Fibroblast of the conjunctiva (primary cell): ENCODE measurements around the gene ARHGDIB.

Experiments
- DNase-seq: peaks from one replicate; pipeline ENCODE4 v3.0.0-alpha.2; 2010; ENCODE audit warnings: low read depth

Gene ARHGDIB

DNA sequence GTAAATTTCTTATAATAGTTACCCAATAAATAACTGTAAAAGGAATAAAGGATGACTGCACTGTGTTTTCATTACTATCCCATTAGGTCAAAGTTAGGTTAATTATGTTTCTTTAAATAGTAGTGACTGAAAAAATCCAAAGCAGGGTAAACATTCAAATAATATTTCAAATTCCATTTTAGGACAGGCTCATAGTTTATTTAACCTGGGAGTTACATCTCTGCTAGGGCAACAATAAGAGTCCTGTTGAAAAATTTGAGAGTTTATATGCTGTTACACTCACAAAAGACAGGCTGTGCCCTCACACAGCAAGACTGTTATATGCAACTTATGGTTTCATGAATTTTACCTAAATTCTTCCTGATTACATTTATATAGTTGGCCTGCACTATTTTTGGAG lies 31.1 kb downstream of the ARHGDIB start:
- DNase-seq = no peak

DNA sequence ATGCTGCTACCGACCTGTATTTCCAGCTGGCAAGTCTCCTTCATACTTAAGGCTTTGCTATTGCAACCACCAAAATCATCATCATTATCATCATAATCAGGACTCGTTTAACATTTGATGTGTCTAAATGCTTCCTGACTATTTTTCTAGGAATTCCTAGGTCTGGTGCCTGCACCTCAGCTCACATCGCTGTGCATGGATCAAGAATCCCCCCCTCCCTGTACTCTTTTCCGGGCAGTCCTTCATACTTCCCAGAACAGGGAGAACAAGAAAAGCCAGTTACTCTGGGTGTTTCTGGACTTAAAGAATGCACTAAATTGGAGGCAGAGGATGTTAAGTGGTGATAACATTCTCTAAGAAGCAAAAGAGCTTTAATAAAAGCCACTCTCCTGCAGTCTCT lies 32.5 kb downstream of the ARHGDIB start:
- no peak for DNase-seq

DNA sequence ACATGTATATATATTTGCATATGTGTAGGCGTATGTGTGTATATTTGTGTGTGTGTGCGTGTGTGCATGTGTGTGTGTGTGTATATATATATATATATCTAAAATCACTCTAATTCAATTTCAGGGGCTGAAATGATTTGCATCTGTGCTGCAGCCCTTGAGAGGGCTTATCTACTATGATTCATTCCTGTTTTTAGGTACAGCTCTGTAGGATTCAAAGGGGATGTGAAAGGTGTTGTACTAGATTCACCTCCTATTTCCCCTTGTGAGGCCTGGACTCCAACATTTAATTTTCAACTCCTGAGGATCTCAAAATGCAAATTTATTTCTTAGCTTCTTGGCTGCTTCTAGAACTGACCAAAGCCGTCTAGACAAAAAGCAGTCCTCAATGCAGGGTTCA lies 34.1 kb downstream of the ARHGDIB start:
- no peak for DNase-seq

DNA sequence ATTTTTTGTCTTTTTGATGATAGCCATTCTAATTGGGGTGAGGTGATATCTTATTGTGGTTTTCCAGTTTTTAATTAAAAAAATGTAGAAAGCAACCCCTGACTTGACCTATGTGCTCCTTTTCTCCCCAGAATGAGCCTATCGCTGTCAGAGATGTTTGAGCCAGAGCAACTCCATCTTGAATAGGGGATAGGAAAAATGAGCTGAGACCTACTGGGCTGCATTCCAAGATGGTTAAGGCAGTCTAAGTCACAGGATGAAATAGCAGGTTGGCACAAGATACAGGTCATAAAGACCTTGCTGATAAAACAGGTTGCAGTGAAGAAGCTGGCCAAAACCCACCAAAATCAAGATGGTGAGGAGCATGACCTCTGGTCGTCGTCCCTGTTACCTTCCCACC lies 36.9 kb downstream of the ARHGDIB start:
- DNase-seq = no peak

DNA sequence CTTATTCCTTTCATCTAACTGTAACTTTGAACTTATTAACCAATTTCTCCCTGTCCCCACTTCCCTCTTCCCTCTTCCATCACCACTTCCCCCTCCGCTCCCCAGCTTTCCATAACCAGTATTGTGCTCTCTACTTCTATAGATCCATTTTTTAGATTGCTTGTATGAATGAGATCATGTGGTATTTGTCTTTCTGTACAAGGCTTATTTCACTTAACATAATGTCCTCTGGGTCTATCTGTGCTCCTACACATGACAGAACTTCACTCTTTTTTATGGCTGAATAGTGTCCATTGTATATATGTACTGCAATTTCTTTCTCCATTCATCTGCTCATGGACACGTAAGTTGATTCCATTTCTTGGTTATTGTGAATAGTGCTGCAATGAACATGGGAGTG lies 37.5 kb downstream of the ARHGDIB start:
- DNase-seq = no peak

DNA sequence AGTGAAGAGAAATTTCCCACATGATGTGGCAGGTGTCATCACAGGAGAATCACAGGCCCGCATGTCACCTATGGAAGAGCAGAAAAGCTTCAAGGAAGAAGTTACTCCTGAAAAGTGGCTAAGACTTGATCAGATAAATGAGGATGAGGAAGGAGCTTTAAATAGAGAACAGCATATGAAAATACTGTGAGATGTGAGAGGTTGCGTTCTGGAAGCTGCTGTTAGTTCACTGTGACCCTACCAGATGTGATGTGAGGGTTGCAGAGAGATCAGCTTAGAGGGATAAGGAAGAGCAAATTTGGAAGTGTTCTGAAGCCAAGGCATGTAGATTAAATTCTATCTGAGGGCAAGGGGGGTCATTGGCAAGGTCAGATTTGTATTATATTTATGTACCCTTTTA lies 40.2 kb downstream of the ARHGDIB start:
- no peak for DNase-seq

DNA sequence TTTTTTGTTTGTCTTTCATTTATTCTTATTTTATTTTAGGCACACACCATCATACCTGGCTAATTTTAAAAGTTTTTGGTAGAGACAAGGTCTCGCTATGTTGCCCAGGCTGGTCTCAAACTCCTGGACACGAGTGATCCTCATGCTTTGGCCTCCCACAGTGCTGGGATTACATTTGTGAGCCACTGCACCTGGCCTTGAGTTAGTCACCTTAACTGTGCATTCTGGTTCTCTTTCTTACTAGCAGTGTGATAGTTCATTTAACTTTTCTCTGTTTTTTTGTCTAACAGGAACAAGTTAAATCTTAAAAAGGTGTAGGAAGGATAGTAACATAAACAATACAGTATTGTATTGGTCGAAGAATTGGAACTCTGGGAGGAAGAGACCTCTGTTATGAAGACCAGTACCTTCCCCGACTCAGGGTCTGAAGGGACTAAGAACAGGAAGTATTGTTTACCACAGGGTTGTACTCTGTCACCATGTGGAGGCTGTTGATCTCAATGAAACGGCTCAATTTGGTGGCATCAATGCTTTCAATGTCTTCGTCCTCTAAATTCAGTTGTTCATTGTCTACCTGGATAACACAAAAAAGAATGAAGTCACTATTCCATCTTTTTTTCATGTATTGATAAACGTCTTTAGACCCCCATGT lies 40.8 kb downstream of the ARHGDIB start:
- no peak for DNase-seq

DNA sequence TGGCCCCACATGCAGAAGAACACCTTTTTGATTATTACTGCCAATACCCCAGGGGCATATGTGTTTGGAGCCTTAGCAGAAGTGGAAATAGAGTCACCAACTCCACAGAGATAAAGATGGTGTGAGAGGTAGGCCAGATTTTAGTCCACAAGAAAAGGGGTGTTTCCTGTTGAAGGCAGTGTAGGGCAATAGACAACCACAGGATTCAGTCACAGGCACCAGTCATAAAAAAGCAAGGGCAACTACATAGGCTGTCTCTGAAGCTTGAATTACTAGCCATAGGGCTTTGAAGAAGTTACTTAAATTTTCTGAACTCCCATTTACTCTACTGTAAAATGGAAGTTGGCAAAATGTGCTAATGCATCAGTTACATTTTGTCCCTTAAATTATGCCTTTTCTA lies 41.9 kb downstream of the ARHGDIB start:
- DNase-seq = no peak

DNA sequence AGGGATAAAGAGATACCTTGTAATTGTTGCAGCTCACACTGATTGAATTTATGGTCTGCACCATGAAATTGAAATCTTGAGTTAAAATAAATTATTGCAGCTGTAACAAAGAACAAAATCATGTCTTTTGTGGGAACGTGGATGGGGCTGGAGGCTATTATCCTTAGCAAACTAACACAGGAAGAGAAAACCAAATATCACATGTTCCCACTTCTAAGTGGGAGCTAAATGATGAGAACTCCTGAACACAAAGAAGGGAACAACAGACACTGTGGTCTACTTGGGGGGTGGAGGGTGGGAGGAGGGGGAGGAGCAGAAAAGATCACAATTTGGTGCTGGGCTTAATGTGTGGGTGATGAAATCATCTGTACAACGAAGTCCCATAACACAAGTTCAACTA lies 45.7 kb downstream of the ARHGDIB start:
- DNase-seq = no peak

DNA sequence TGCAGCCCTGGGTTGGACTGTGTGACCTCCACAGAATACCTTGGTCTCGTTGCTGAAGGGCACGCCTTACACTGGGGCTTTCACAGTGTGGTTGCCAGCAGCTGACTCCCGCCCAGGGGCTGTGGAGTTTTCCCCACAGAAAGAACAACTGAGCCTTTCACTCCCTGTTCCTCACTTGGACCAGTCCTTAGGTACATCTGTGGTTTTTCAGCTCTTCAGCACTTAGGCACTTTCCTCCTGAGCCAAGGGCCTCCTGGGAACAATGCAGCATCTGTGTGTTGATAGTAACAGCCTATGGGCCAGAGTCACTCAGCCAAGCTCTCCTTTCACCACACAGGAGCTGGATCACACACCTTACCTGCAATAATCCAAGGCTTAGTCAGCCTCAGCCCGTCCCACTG lies 48.0 kb downstream of the ARHGDIB start:
- DNase-seq = no peak

DNA sequence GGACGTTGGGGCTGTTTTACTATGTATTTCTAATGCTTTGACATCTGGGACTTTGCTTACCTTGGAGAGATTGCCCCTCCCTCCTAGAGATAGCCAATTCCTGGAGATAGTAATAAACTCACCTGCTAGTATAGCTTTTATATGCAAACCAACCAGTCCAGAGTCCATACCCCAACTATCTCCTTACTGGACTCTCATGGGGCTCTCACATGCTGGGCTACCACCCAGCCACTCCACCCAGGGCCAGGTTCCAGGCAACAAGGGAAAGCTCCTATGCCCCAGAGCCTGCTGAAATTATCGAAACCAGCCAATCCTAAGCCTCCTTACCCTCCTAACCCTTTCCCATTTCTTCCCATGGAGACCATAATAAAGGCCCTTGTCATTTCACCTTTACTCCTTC lies 50.3 kb downstream of the ARHGDIB start:
- no peak for DNase-seq

DNA sequence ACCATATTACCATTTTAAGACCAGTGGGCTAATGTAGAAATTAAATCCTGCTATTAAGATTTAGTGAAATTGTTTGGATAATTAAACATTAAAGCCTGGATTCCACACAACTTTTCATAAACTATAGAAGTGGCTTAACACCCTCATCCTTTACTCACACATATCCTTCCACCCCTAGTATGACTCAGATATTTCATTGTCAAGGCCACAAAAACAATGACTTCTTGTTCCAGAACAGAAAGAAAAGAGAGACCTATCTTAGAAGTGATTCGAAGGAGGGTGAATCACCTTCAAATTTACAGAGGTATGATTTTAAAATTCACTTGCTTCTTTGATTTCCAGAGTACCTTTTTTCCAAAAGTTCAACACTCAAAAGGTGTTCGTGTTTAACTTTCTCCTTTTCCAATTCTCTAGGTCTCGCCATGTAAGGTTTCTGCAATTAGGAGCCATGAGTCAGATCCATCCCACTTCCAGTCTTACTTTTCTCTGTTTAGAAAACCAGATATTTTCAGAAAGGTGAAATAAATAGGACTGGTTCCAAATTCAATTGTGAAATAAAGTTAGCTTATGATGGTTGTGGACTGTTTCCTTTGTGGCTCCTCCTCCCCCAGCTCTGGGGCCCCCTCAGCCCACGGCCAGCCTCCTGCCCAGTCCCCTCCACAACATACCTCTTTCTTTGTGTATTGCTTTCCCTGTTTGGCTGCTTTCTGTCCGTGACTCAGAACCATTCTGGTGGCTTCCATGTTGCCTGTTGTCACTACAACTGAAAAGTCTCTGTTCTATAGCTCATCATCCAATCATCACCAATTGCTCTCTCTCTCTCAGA lies 51.1 kb downstream of the ARHGDIB start:
- no peak for DNase-seq

DNA sequence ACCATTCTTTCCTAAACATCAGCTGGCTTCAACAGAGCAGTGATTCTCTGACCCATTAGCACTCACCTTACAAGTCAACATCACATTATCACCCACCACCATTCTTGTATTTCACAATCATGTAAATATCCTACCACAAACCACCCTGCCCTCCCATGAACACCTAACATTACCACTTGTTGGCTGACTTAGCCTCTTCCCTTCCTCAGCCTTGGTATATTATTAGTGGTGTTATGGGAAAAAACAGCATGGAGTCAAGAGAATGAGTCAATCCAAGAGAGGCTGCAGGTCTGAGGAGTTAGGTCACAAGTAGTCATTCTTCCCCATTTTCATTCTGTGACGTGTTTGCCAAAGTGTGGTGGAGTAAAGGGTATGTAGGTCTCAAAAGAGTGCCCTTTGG lies 53.4 kb downstream of the ARHGDIB start:
- no peak for DNase-seq

DNA sequence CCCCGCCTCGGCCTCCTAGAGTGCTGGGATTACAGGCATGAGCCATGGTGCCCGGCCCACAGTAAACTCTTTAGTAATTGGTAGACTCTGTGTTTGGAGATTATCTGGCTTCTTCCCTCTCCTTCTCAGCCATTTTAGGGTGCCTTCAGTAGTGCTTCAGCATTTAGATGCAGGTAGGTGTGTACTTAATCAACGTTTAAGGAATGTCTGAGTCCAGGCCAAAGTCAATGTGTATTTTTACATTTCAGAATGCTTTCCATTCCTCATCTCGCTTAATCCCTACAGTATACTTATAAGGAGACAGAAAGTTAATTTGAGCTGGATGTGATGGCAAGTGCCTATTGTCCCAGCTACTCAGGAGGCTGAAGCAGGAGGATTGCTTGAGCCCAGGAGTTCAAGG lies 55.3 kb downstream of the ARHGDIB start:
- DNase-seq = no peak

DNA sequence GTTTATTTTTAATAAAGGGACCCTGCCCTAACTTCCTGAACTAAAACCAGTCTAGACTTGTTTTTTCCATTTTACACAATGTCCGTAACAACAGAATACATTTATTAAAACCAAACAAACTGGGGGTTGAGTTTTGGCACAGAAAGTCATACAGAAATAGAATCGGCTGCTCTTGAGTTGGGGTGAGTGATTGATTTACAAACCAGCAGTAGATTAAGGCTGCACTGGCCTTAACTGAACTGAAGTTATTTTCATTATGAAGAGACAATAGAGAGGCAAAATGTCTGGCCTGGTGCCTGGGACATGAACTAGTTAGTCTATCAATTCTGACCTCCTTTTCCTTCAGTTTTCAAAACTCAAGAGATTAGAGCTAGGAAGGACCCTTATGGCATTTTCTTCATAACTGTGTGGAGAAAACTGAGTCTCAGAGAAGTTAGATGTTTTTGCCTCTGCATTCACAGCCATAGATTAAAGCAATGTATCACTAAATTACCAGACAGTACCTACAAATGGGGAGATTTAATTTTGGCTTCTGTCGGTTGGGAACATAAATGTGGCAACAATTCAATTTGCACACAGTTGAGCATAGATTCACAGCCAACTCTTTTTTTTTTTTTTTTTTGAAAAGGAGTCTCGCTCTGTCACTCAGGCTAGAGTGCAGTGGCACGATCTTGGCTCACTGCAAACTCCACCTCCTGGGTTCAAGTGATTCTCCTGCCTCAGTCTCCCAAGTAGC lies 56.0 kb downstream of the ARHGDIB start:
- DNase-seq = no peak

DNA sequence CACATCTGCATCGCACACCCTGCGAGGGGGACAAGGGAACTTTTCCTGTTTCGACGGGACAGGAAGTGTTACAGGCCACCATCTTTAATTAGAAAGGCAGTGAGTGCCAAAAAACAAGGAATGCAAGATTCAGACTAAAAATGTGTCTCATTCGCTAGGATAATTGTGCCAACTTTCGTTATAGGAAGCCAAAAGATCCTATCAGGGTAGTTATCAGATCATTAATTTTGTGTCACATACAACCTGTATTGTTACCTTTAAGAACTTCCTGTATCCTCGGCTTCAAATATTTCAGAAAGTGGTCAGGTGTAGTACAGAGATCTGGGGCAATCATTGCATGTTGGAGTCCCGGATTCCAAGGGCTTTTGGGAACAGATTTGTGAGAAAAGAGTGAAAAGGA lies 56.5 kb downstream of the ARHGDIB start:
- DNase-seq = no peak

DNA sequence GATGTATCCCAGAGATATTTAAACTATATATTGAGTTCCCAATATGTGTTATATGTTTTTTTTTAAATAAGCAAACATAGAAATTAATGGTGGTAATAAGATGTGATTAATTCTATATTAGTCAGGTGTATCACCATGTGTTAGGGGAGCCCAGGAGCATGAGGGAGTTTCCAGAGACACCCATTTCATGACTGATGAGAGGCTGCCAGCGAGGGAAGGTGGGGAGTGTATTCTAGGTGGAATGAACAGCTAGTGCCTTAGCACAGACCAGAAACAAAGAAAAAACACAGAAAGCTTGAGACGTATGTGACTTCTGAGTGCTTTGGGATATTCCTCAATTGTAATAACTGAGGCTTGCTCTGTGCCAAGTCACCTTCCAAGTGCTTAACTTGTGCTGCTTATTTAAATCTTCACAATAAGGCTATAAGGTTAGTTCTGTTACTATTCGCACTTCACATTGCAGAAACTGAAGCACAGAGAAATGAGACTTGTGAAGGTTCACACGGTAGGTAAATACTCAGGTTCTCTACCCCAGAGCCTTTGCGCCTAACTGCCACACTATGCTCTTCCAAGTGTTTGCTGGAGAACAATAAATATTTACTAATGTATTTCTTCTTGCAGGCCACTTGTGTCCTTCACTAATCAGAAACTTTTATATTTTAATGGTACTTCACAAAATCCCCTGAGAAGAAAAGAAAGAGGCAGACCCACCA lies 57.9 kb downstream of the ARHGDIB start:
- DNase-seq = no peak

DNA sequence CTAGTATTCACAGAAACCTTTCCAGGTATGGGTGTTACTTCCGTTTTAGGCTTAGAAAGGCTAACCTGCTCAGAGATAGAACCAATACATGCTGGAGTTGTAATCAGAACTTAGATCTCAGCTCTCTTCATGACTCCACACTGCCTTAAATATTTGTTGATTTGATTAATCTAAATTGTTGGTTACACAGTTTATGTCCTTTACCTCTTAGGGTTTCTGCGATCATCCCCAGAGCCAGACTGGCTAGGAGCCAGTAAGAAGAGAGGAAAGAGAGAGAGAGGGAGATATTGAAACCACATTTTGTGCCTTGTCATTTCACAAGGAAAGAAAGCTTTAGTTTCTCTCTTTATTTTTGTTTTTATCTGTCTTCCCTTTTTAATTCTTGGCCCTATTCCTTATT lies 58.9 kb downstream of the ARHGDIB start:
- no peak for DNase-seq

DNA sequence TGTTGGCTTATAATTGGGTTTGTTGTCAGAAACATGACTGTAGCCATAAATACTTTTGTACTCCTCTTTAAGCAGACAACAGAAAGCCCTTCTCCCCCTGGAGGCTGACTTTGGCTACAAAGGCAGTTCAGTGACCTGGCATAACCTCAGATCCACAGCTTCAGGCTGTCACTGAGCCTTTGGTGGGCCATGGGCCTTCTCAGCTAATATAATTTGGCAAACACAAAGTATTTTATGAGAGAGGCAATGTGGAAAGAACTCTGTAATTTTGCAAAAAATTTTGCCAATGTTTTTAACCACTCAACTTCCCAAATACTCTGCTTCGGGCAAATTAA lies 60.2 kb downstream of the ARHGDIB start:
- DNase-seq = no peak

DNA sequence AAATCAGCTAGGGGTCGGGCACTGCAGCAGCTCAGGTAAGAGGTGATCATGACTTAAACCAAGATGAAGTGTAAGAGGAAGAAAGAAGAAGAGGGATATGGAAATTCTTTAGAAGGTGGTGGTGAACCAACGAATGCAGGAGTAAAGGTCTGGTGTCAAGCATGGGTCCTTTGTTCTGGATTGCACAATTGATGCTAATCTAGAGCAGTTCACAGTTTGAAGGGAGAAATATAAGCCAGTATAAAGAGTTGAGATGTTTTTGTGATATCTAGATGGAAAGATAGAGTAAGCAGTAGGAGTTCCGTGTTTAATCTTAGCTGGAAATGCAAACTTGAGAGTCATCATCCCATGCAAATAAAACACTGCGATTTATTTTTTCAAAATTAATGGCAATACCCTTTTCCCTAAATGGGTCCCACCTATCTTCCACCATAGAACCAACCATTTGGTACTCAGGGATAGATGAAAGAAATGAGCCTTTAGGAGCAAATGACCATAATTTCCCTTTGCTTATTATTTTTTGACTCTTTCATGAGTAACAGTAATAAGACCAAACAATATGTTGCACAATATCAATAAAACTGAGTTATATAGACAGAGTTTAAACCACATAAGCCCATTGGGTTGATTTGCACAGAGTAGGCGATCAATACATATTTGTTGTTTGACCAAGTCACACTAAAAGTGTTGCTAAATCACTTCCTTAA lies 60.7 kb downstream of the ARHGDIB start:
- no peak for DNase-seq

DNA sequence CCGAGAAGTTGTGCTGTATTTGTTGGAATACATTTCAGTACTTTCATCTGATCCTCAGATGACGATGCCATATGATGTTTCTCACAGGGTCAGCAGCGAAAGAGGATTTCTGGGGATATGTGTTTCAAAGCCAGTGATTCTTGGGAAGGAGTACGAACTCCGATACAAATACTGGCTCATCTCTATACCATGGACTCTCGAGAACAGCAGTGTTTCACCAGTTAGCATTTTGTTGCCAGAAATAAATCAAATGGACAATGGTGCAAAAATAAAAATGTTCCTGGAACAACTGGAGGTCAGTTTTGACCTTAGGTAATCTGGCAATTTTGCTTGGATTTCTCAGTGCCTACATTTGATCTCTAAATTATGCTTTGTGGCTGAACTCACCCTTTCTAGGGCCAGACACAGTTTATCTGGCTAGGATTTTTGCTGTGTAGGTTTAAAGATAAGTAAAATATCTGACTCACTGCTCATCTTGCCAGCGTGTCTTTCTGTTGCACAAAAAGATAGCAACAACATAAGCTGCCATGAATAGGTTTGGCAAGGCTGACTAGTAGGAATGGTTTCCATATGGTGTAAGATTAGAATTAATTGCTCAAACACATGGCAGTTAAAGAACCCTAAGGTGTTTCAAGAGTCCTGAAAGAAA lies 64.8 kb downstream of the ARHGDIB start:
- DNase-seq = peak; percentile 75
